HepG2 (cell line): Measurements from ENCODE around the gene ZNF771. TPM values are rescaled to one million over a fixed set of nuclear protein-coding genes. Genes with fewer than 3 reads are reported as not detected.

ENCODE experiments used
- EP300 ChIP-seq, 3 experiments: sonication (generic) in 1 of 3; formaldehyde crosslinking in 1 of 3; IDR thresholded peaks; 2 replicates each; pipeline versions ENCODE4 v1.5.1 to v1.6.1; 2011 to 2020; ENCODE audit warnings: low read depth in 2 of 3, low read length in 2 of 3, borderline replicate concordance in 1 of 3, improper control_type of control experiment in 1 of 3, mild to moderate bottlenecking in 1 of 3, missing genetic modification reagents in 1 of 3, moderate library complexity in 1 of 3
- ETV5 ChIP-seq: IDR thresholded peaks from 2 replicates; pipeline ENCODE4 v1.6.1; 2018; ENCODE audit warnings: missing biosample characterization, missing genetic modification reagents, inconsistent platforms, borderline replicate concordance
- FOXM1 ChIP-seq: sonication (generic); formaldehyde crosslinking; IDR thresholded peaks from 2 replicates; pipeline ENCODE4 v1.5.0; 2020; ENCODE audit warnings: missing genetic modification reagents
- HOXA3 ChIP-seq: sonication (generic); formaldehyde crosslinking; IDR thresholded peaks from 2 replicates; pipeline ENCODE4 v1.5.0; 2020; ENCODE audit warnings: missing genetic modification reagents
- MAZ ChIP-seq, 2 experiments: sonication (generic) in 1 of 2; formaldehyde crosslinking in 1 of 2; IDR thresholded peaks; 2 replicates each; pipeline versions ENCODE4 v1.5.0 to v1.6.1; 2012 to 2020; ENCODE audit warnings: low read depth in 2 of 2, mild to moderate bottlenecking in 2 of 2, borderline replicate concordance in 1 of 2, improper control_type of control experiment in 1 of 2, low read length in 1 of 2, missing genetic modification reagents in 1 of 2, moderate library complexity in 1 of 2
- RELA ChIP-seq: sonication (generic); formaldehyde crosslinking; IDR thresholded peaks from 2 replicates; pipeline ENCODE4 v1.4.0; 2020; ENCODE audit warnings: missing genetic modification reagents
- RXRB ChIP-seq: IDR thresholded peaks from 2 replicates; pipeline ENCODE4 v1.6.1; 2016; ENCODE audit warnings: borderline replicate concordance, missing genetic modification reagents, missing compliant biosample characterization
- SP4 ChIP-seq: sonication (generic); formaldehyde crosslinking; IDR thresholded peaks from 2 replicates; pipeline ENCODE4 v1.8.1; 2023; ENCODE audit warnings: mild to moderate bottlenecking, missing genetic modification reagents
- U2AF2 ChIP-seq: fragments of 200-400 bp; formaldehyde crosslinking; IDR thresholded peaks from 2 replicates; pipeline ENCODE4 v1.6.1; 2017; ENCODE audit warnings: low read depth, mild to moderate bottlenecking, low read length
- ZFP90 ChIP-seq: sonication (generic); formaldehyde crosslinking; IDR thresholded peaks from 2 replicates; pipeline ENCODE4 v1.8.0; 2022; ENCODE audit warnings: missing genetic modification reagents, mild to moderate bottlenecking, inconsistent platforms, borderline replicate concordance
- ZNF383 ChIP-seq: sonication (generic); formaldehyde crosslinking; IDR thresholded peaks from 2 replicates; pipeline ENCODE4 v1.4.0; 2020; ENCODE audit warnings: missing genetic modification reagents, mild to moderate bottlenecking, borderline replicate concordance
- ZNF407 ChIP-seq: sonication (generic); formaldehyde crosslinking; IDR thresholded peaks from one replicate; pipeline ENCODE4 v1.5.1; 2020; ENCODE audit warnings: mild to moderate bottlenecking, missing genetic modification reagents; ENCODE audit errors: not compliant biosample characterization
- ZNF652 ChIP-seq: IDR thresholded peaks from 2 replicates; pipeline ENCODE4 v1.6.1; 2016; ENCODE audit warnings: low read depth, borderline replicate concordance
- ZNF724P ChIP-seq: sonication (generic); formaldehyde crosslinking; IDR thresholded peaks from 2 replicates; pipeline ENCODE4 v1.8.0; 2022; ENCODE audit warnings: missing genetic modification reagents, borderline replicate concordance
- ZNF782 ChIP-seq: sonication (generic); formaldehyde crosslinking; IDR thresholded peaks from 2 replicates; pipeline ENCODE4 v1.4.0; 2020; ENCODE audit warnings: missing genetic modification reagents, mild to moderate bottlenecking, borderline replicate concordance
- polyA plus RNA-seq, 8 experiments: library from polyadenylated mRNA; depleted of rRNA in 3 of 8; stranded (reverse) in 7 of 8; unstranded in 1 of 8; fragments of >200 nt; fragmentation: Illumina TruSeq in 4 of 8; extraction: Trizol in 4 of 8; gene quantifications; 2 replicates each; pipeline versions ENCODE4 v1.2.1 to v1.2.3, GENCODE V29; 2011 to 2016; ENCODE audit warnings: low read depth in 4 of 8, missing spikeins in 1 of 8, mixed read lengths in 1 of 8; ENCODE audit not compliant: insufficient read depth in 1 of 8
- total RNA-seq, 5 experiments: library from RNA; depleted of rRNA; stranded (reverse); fragments of >200 nt; fragmentation: Illumina TruSeq; extraction: Trizol; gene quantifications; 2 replicates each; pipeline ENCODE4 v1.2.3, GENCODE V29; 2016; ENCODE audit warnings: low read depth in 1 of 5

ZNF771 gene
- total and polyA plus RNA-seq, 2 of the 13 experiments (the other 11 are each of a cell fraction or from before 2014, with no cell fraction given), result 5.0 to 11.8 TPM

DNA sequence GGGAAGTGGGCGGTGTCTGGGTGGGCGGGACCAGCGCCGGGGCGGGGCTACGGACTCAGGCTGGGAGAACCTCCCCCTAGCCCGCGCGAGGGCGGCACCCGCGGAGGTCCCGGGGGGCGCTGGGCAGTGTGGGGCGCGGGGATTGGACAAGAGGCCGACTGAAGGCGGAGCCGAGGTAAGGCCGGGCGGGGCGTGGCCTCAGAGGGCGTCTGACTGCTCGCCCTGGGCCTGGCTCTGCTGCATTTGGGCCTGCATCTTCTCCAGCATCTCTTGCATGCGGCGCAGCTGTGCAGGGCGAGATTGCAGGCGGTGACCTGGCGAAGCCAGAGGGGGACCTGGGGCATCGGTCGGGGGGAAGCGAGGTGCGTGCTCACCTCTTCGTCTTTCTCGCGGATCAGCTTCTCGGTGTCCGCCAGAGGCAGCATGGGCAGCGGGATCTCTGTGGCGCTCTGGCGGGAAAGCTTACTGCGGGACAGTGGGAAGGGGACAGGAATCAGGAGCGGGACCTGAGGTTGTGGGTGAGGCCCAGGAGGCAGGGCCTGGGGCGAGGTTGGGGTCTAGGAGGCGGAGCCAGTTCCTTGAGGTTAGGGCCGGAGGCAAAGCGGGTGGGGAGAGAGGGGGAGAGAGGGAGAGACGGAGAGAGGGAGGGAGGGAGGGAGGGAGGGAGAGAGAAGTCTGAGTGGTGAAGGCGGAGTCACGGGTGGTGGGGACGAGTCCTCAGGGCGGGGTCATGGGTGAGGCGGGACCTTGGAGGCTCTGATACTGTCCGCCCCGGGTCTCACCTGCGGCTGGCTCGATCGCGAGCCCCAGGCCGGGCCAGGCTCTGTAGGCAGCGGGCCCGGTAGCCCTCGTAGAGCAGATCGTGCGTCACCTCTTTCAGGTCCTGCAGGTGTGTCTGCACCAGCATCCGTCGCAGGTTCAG is 28.9 kb upstream of the ZNF771 start (continued):
- TF ChIP-seq EP300 (IDR thresholded peaks at IDR 0.05; ENCODE audit: low read depth in 2 of 2, low read length in 2 of 2) (peak in 1 of 2 experiments; percentile 64; a peak in 2 of 4 replicates), EP300 (CRISPR knock-in tag; IDR thresholded peaks at IDR 0.05; ENCODE audit: borderline replicate concordance) (0 out of 2 replicates have a peak, but pooled peaks have one; percentile 15), ZNF724P (CRISPR knock-in tag) (peak; percentile 21; the same call in 1 of the 2 replicates), MAZ (IDR thresholded peaks at IDR 0.05; ENCODE audit: borderline replicate concordance, low read depth, low read length) (no peak; the same call in 1 of the 2 replicates), MAZ (CRISPR knock-in tag; IDR thresholded peaks at IDR 0.05; ENCODE audit: low read depth) (peak; percentile 41; the same call in 1 of the 2 replicates), ETV5 (CRISPR knock-in tag) (no peak), ZFP90 (no peak; the same call in none of the 2 replicates), FOXM1 (peak; percentile 53; the same call in 1 of the 2 replicates), RELA (CRISPR knock-in tag) (0 out of 2 replicates have a peak, but pooled peaks have one; percentile 75), ZNF782 (CRISPR knock-in tag) (peak; percentile 93), ZNF652 (CRISPR knock-in tag) (peak; percentile 18; the same call in 1 of the 2 replicates), ZNF383 (0 out of 2 replicates have a peak, but pooled peaks have one; percentile 73), ZNF407 (CRISPR knock-in tag) (no peak), HOXA3 (CRISPR knock-in tag) (peak; percentile 56), RXRB (CRISPR knock-in tag) (0 out of 2 replicates have a peak, but pooled peaks have one; percentile 27), SP4 (CRISPR knock-in tag) (peak; percentile 97), U2AF2 (no peak)
